PC-3 (cell line): ENCODE results near the gene GAGE12H. TPM values are rescaled to one million over a fixed set of nuclear protein-coding genes. Genes with fewer than 3 reads are reported as not detected.

Experiments used
- ATAC-seq: fragments of 200-7000 bp; cut with Tn5 transposase; 2 replicates; pipeline ENCODE4 v1.9.1; 2020; ENCODE audit warnings: mild to moderate bottlenecking, moderate library complexity
- BruUV-seq: library from RNA; stranded (reverse); fragments of 400-500 nt; replicated peaks from 2 replicates; lab custom pipeline; 2021; lab: Mats Ljungman, UMichigan
- CTCF ChIA-PET: fragments of 300-600 bp; sonication (Branson Sonifier 250); formaldehyde crosslinking; loops from one replicate; lab custom pipeline; 2022; ENCODE audit warnings: antibody characterized with exemption; lab: Charles Lee
- POLR2A ChIA-PET: fragments of 300-600 bp; sonication (Branson Sonifier 250); formaldehyde crosslinking; loops from one replicate; lab custom pipeline; 2022; ENCODE audit warnings: antibody characterized with exemption; ENCODE audit not compliant: unreplicated experiment; lab: Charles Lee
- DNase-seq: peaks from one replicate; pipeline ENCODE4 v3.0.0-alpha.2; 2015
- H2AFZ ChIP-seq: fragments of 300-600 bp; sonication (generic); 2 replicates; pipeline ENCODE4 v1.6.0; 2016; ENCODE audit warnings: antibody characterized with exemption, low read length
- H3F3A ChIP-seq: fragments of 300-600 bp; sonication (generic); one replicate; pipeline ENCODE4 v1.6.0; 2017; ENCODE audit warnings: antibody characterized with exemption, low read length, control low read depth, mild to moderate bottlenecking; ENCODE audit not compliant: unreplicated experiment
- H3K27ac ChIP-seq: fragments of 300-600 bp; sonication (generic); 2 replicates; pipeline ENCODE4 v1.5.1; 2016; ENCODE audit warnings: mild to moderate bottlenecking, low read length
- H3K27me3 ChIP-seq: fragments of 300-600 bp; sonication (generic); 2 replicates; pipeline ENCODE4 v1.6.1; 2016; ENCODE audit warnings: low read length, mixed read lengths
- H3K36me3 ChIP-seq: fragments of 300-600 bp; sonication (generic); 2 replicates; pipeline ENCODE4 v1.6.1; 2016; ENCODE audit warnings: low read depth, mixed run types, low read length, mixed read lengths
- H3K4me1 ChIP-seq: fragments of 300-600 bp; sonication (generic); 2 replicates; pipeline ENCODE4 v1.5.1; 2016; ENCODE audit warnings: low read length; ENCODE audit not compliant: insufficient read depth
- H3K4me2 ChIP-seq: fragments of 300-600 bp; sonication (generic); 2 replicates; pipeline ENCODE4 v1.6.0; 2016; ENCODE audit warnings: low read length
- H3K4me3 ChIP-seq: fragments of 300-600 bp; sonication (generic); 2 replicates; pipeline ENCODE4 v1.5.1; 2016; ENCODE audit warnings: mild to moderate bottlenecking, low read length, mixed read lengths
- H3K79me2 ChIP-seq: fragments of 300-600 bp; sonication (generic); 2 replicates; pipeline ENCODE4 v1.6.1; 2017; ENCODE audit warnings: low read length, mixed read lengths
- H3K9ac ChIP-seq: fragments of 300-600 bp; sonication (generic); 2 replicates; pipeline ENCODE4 v1.6.0; 2016; ENCODE audit warnings: mild to moderate bottlenecking, low read length
- H3K9me2 ChIP-seq: fragments of 300-600 bp; sonication (generic); replicated peaks from 2 replicates; pipeline ENCODE4 v1.6.1; 2016; ENCODE audit warnings: mixed run types, low read length, mixed read lengths
- H3K9me3 ChIP-seq: fragments of 300-600 bp; sonication (generic); 2 replicates; pipeline ENCODE4 v1.6.1; 2016; ENCODE audit warnings: low read length, mixed read lengths
- H4K20me1 ChIP-seq: fragments of 300-600 bp; sonication (generic); 2 replicates; pipeline ENCODE4 v1.6.1; 2016; ENCODE audit warnings: low read length, mixed read lengths
- EZH2 ChIP-seq: fragments of 300-600 bp; sonication (generic); IDR thresholded peaks from one replicate; pipeline ENCODE4 v1.6.1; 2017; ENCODE audit warnings: antibody characterized with exemption, mild to moderate bottlenecking, low read length; ENCODE audit not compliant: unreplicated experiment
- EZH2phosphoT487 ChIP-seq: fragments of 300-600 bp; sonication (generic); IDR thresholded peaks from 2 replicates; pipeline ENCODE4 v1.6.1; 2018; ENCODE audit warnings: mild to moderate bottlenecking, antibody characterized with exemption, low read length, borderline replicate concordance
- intact Hi-C: fragments of 100-400 bp; cut with micrococcal nuclease; formaldehyde crosslinking; loops from 2 replicates; pipeline ENCODE4 v1.9.0; 2023
- total RNA-seq: library from RNA; depleted of rRNA; stranded (reverse); fragments of >200 nt; gene quantifications from 2 replicates; pipeline ENCODE4 v1.2.3, GENCODE V29; 2014
- TF ChIP-seq, protein P1 (sequence below): fragments of 300-600 bp; sonication (generic); conservative IDR thresholded peaks from 2 replicates; pipeline ENCODE4 v1.5.1; 2017; ENCODE audit warnings: antibody characterized with exemption, low read depth, mild to moderate bottlenecking, low read length

The GAGE12H gene
- total RNA-seq, 1 experiment from 2014 or later: not detected

DNA sequence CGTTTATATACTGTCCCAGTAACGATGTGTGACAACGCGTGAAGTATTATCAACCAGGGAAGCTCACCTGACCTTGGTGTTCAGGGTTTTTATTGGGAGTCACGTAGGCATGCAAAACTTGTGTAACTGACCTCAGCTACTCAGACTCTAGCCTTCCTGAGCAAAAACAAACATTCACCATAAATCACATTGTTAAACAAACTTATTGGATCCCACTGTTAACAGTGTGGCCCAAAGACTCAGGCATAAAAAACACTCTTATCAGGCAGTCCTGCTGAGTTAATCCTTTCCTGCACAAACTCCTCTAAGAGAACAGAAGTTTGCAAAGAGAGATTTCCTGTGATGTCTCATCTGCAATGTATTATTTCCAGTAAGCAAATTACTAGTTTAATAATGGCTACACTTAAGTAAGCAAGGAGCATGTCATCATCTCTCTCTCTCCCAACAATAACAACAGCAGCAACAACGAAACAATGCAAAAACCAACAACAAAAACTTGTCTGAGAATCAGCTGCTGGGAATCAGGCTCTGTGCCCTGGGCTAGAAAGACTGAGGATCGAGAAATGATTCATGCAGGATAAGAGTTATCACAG, 31.1 kb downstream of the GAGE12H start:
- ATAC-seq: no peak
- H3K4me3 ChIP-seq: no peak overlapping the region
- no peaks in the 10 kb centered on the region for H3K9me2 ChIP-seq
- no peak for DNase-seq
- no peaks in the 10 kb centered on the region for H4K20me1 ChIP-seq
- BruUV-seq: no TSS peak
- ChIA-PET POLR2A (no interaction called here), CTCF (no interaction called here)
- intact Hi-C loops: no loop called here
- H3K27ac ChIP-seq: no peak overlapping the region
- H3K4me2 ChIP-seq: no peak overlapping the region
- no peak overlapping the region for H3K9ac ChIP-seq
- H3K27me3 ChIP-seq: peaks cover 28% of the 10 kb centered on the region
- no peaks in the 10 kb centered on the region for H3K36me3 ChIP-seq
- no peaks in the 10 kb centered on the region for H3K79me2 ChIP-seq
- no peaks in the 10 kb centered on the region for H3K4me1 ChIP-seq
- TF ChIP-seq EZH2 (no peak), EZH2phosphoT487 (no peak)
- TF ChIP-seq, protein P1, sequence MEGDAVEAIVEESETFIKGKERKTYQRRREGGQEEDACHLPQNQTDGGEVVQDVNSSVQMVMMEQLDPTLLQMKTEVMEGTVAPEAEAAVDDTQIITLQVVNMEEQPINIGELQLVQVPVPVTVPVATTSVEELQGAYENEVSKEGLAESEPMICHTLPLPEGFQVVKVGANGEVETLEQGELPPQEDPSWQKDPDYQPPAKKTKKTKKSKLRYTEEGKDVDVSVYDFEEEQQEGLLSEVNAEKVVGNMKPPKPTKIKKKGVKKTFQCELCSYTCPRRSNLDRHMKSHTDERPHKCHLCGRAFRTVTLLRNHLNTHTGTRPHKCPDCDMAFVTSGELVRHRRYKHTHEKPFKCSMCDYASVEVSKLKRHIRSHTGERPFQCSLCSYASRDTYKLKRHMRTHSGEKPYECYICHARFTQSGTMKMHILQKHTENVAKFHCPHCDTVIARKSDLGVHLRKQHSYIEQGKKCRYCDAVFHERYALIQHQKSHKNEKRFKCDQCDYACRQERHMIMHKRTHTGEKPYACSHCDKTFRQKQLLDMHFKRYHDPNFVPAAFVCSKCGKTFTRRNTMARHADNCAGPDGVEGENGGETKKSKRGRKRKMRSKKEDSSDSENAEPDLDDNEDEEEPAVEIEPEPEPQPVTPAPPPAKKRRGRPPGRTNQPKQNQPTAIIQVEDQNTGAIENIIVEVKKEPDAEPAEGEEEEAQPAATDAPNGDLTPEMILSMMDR: no peak
- no peak overlapping the region for H2AFZ ChIP-seq
- no peaks in the 10 kb centered on the region for H3K9me3 ChIP-seq
- H3F3A ChIP-seq: no peaks in the 10 kb centered on the region

DNA sequence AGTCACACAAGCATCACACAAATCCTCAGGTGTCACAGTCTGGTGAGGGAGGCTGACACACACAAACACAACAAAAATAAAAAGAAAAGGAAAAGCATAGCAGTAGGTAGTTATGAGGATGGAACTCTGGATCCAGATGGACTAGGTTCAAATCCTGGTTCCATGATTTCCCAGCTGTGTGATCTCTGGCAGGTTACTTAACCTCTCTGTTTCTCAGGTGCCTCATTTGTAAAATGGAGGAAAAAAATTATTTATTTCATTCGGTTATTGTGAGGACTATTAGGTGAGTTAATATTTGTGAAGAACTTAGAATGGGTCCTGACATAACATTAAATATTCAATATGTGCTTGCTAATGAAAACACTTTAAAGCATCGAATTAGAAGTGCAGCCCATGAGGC, 38.8 kb downstream of the GAGE12H start:
- Histone ChIP-seq H3K4me3 (no peak overlapping the region), H3K9me3 (no peaks in the 10 kb centered on the region), H3K36me3 (no peaks in the 10 kb centered on the region), H2AFZ (no peak overlapping the region), H3F3A (no peaks in the 10 kb centered on the region), H3K27me3 (no peaks in the 10 kb centered on the region), H3K9me2 (no peaks in the 10 kb centered on the region), H4K20me1 (no peaks in the 10 kb centered on the region), H3K79me2 (no peaks in the 10 kb centered on the region), H3K4me1 (no peaks in the 10 kb centered on the region), H3K27ac (no peak overlapping the region), H3K4me2 (no peak overlapping the region), H3K9ac (no peak overlapping the region)
- ATAC-seq (no peak), DNase-seq (no peak)
- no TSS peak for BruUV-seq
- intact Hi-C loops: no loop called here
- CTCF ChIA-PET: no interaction called here
- TF ChIP-seq, protein P1: no peak
- no peak for TF ChIP-seq EZH2phosphoT487
- no peak for TF ChIP-seq EZH2
- POLR2A ChIA-PET: no interaction called here

DNA sequence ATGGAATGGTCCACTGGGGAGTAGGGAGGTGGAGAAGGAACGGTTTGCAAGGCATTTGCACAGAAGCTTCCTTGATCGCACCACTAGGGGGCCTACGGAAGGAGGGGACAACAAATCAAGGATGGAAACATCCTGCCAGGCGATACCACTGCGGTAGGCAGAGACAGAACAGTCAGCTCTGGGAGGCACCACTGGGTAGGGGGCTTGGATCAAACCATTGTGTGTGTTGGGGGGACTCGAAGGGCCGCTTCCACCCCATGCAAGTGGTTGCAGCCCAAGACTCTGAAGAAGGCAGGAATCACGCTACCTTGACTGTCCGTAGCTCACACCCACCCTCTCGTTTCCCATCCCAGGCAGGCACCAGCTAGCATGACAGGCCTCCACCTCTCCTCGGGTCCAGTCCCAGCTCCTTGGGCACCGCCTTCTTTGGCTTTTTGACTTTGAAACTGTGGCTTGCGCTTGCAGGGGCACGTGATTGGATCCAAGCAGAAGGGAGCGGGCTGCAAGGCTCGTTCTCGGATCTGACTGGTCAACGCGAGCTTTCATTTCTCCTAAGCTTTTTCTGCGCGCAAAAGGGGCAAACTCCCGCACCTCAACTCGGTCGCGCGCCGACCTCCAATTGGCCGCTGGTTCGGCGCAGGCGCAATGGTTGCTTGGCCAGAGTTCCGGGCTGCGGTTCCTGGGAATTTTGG, 47.5 kb downstream of the GAGE12H start:
- intact Hi-C loops: no loop called here
- Histone ChIP-seq H4K20me1 (no peaks in the 10 kb centered on the region), H3K9ac (no peak overlapping the region), H3K4me3 (no peak overlapping the region), H3K4me1 (no peaks in the 10 kb centered on the region), H3K36me3 (no peaks in the 10 kb centered on the region), H2AFZ (no peak overlapping the region), H3K4me2 (no peak overlapping the region), H3K9me3 (no peaks in the 10 kb centered on the region), H3K9me2 (no peaks in the 10 kb centered on the region), H3K27ac (no peak overlapping the region), H3F3A (no peaks in the 10 kb centered on the region), H3K27me3 (no peaks in the 10 kb centered on the region), H3K79me2 (no peaks in the 10 kb centered on the region)
- DNase-seq: peak; percentile 20
- no peak for TF ChIP-seq EZH2
- TF ChIP-seq EZH2phosphoT487: no peak
- TF ChIP-seq, protein P1: peak; percentile 49
- no peak for ATAC-seq
- POLR2A ChIA-PET: no interaction called here
- CTCF ChIA-PET: no interaction called here
- BruUV-seq: no TSS peak
